IMR-90 (cell line): ENCODE measurements around the gene HLA-E. TPM values are rescaled to one million over a fixed set of nuclear protein-coding genes. Genes with fewer than 3 reads are reported as not detected.
"Not testable (repeated sequence)": the region's sequence is repeated elsewhere in the genome, so short reads cannot be mapped to it uniquely, and the experiment has no call there.

Experiments
- ATAC-seq: fragments of 200-7000 bp; cut with Tn5 transposase; 2 replicates; pipeline ENCODE4 v1.9.1; 2020; ENCODE audit warnings: low read depth, mild to moderate bottlenecking, moderate library complexity
- BruUV-seq: library from RNA; stranded (reverse); fragments of 400-500 nt; replicated peaks from 2 replicates; lab custom pipeline; 2021; lab: Mats Ljungman, UMichigan
- CTCF ChIA-PET: fragments of 300-600 bp; formaldehyde crosslinking; extraction: SDS; loops from one replicate; lab custom pipeline; 2021; ENCODE audit warnings: antibody characterized with exemption; lab: Yijun Ruan, JAX
- POLR2A ChIA-PET: fragments of 300-600 bp; sonication (Branson Sonifier 250); formaldehyde crosslinking; loops from one replicate; lab custom pipeline; 2022; ENCODE audit warnings: antibody characterized with exemption; ENCODE audit not compliant: unreplicated experiment; lab: Charles Lee
- DNase-seq: peaks from one replicate; pipeline ENCODE4 v3.0.0; 2013
- H2AFZ ChIP-seq: replicated peaks from 2 replicates; pipeline ENCODE3; 2013; ENCODE audit warnings: low read length, mild to moderate bottlenecking; ENCODE audit not compliant: poor library complexity
- H2AK5ac ChIP-seq: 2 replicates; pipeline ENCODE4 v1.6.1; 2013; ENCODE audit warnings: low read depth, low read length, inconsistent platforms
- H2AK9ac ChIP-seq: replicated peaks from 2 replicates; pipeline ENCODE3; 2013; ENCODE audit warnings: mild to moderate bottlenecking, low read depth, low read length, moderate library complexity; ENCODE audit not compliant: poor library complexity
- H2BK120ac ChIP-seq: 2 replicates; pipeline ENCODE4 v1.6.1; 2013; ENCODE audit warnings: low read depth, low read length, inconsistent platforms
- H2BK15ac ChIP-seq: 3 replicates; pipeline ENCODE4 v1.6.1; 2013; ENCODE audit warnings: low read depth, low read length, inconsistent platforms
- H2BK20ac ChIP-seq: 2 replicates; pipeline ENCODE4 v1.6.1; 2013; ENCODE audit warnings: low read depth, mild to moderate bottlenecking, inconsistent platforms, low read length, moderate library complexity
- H2BK5ac ChIP-seq: 2 replicates; pipeline ENCODE4 v1.6.1; 2013; ENCODE audit warnings: mild to moderate bottlenecking, low read depth, low read length, inconsistent platforms; ENCODE audit not compliant: poor library complexity, severe bottlenecking
- H3K14ac ChIP-seq: replicated peaks from 2 replicates; pipeline ENCODE4 v1.6.1; 2013; ENCODE audit warnings: low read depth, low read length, inconsistent platforms
- H3K18ac ChIP-seq: 2 replicates; pipeline ENCODE4 v1.6.1; 2013; ENCODE audit warnings: low read depth, low read length, control low read depth
- H3K23ac ChIP-seq: 2 replicates; pipeline ENCODE4 v1.6.1; 2013; ENCODE audit warnings: low read depth, low read length, inconsistent platforms
- H3K27ac ChIP-seq: 2 replicates; pipeline ENCODE4 v1.5.1; 2013; ENCODE audit warnings: mild to moderate bottlenecking, control low read depth, low read length; ENCODE audit not compliant: insufficient read depth
- H3K27me3 ChIP-seq: 2 replicates; pipeline ENCODE4 v1.6.1; 2013; ENCODE audit warnings: low read length; ENCODE audit not compliant: control insufficient read depth, insufficient read depth
- H3K36me3 ChIP-seq: 2 replicates; pipeline ENCODE4 v1.6.1; 2013; ENCODE audit warnings: low read length, mixed read lengths; ENCODE audit not compliant: control insufficient read depth, insufficient read depth
- H3K4ac ChIP-seq: 2 replicates; pipeline ENCODE4 v1.6.1; 2013; ENCODE audit warnings: low read depth, low read length, inconsistent platforms
- H3K4me1 ChIP-seq: 2 replicates; pipeline ENCODE4 v1.6.1; 2013; ENCODE audit warnings: low read length, mixed read lengths; ENCODE audit not compliant: control insufficient read depth, insufficient read depth
- H3K4me2 ChIP-seq: 2 replicates; pipeline ENCODE4 v1.6.1; 2013; ENCODE audit warnings: low read depth, mild to moderate bottlenecking, control low read depth, low read length, moderate library complexity
- H3K4me3 ChIP-seq: 2 replicates; pipeline ENCODE4 v1.5.1; 2013; ENCODE audit warnings: low read depth, mild to moderate bottlenecking, control low read depth, low read length, moderate library complexity; ENCODE audit not compliant: insufficient read depth
- H3K56ac ChIP-seq: 2 replicates; pipeline ENCODE4 v1.6.1; 2013; ENCODE audit warnings: low read length, inconsistent platforms; ENCODE audit not compliant: insufficient read depth; ENCODE audit errors: extremely low read depth
- H3K79me1 ChIP-seq, 2 experiments: 2 replicates each; pipeline ENCODE4 v1.6.1; 2013; ENCODE audit warnings: low read length in 2 of 2, inconsistent platforms in 1 of 2, low read depth in 1 of 2
- H3K9ac ChIP-seq: 2 replicates; pipeline ENCODE4 v1.6.1; 2013; ENCODE audit warnings: low read depth, low read length, control low read depth
- H3K9me1 ChIP-seq: 2 replicates; pipeline ENCODE4 v1.6.1; 2013; ENCODE audit warnings: low read length, inconsistent platforms; ENCODE audit not compliant: insufficient read depth
- H3K9me3 ChIP-seq: 2 replicates; pipeline ENCODE4 v1.6.1; 2013; ENCODE audit warnings: low read length; ENCODE audit not compliant: control insufficient read depth, insufficient read depth
- H4K20me1 ChIP-seq: 2 replicates; pipeline ENCODE4 v1.6.1; 2013; ENCODE audit warnings: low read length, inconsistent platforms; ENCODE audit not compliant: insufficient read depth
- H4K5ac ChIP-seq: 2 replicates; pipeline ENCODE4 v1.6.1; 2013; ENCODE audit warnings: mild to moderate bottlenecking, low read depth, low read length, control low read depth
- H4K8ac ChIP-seq, 2 experiments: 2 replicates each; pipeline ENCODE4 v1.6.1; 2013; ENCODE audit warnings: low read depth in 2 of 2, low read length in 2 of 2, control low read depth in 1 of 2, inconsistent platforms in 1 of 2
- H4K91ac ChIP-seq: 2 replicates; pipeline ENCODE4 v1.6.1; 2013; ENCODE audit warnings: low read depth, low read length, inconsistent platforms; ENCODE audit not compliant: insufficient read depth
- BHLHE40 ChIP-seq: fragments of 150-350 bp; IDR thresholded peaks from 2 replicates; pipeline ENCODE4 v1.6.1; 2016; ENCODE audit warnings: mild to moderate bottlenecking, low read depth, low read length
- CEBPB ChIP-seq: IDR thresholded peaks from 2 replicates; pipeline ENCODE4 v1.6.1; 2012; ENCODE audit warnings: low read depth, low read length, improper control_type of control experiment
- FOS ChIP-seq: fragments of 150-350 bp; IDR thresholded peaks from 2 replicates; pipeline ENCODE4 v1.6.1; 2016; ENCODE audit warnings: low read depth, low read length
- MAZ ChIP-seq: IDR thresholded peaks from 2 replicates; pipeline ENCODE4 v1.6.1; 2012; ENCODE audit warnings: low read depth, mild to moderate bottlenecking, low read length, improper control_type of control experiment, moderate library complexity, borderline replicate concordance
- MXI1 ChIP-seq: IDR thresholded peaks from 2 replicates; pipeline ENCODE4 v1.6.1; 2012; ENCODE audit warnings: low read depth, mild to moderate bottlenecking, low read length, moderate library complexity, borderline replicate concordance
- POLR2A ChIP-seq: IDR thresholded peaks from 2 replicates; pipeline ENCODE4 v1.6.1; 2012; ENCODE audit warnings: mild to moderate bottlenecking, low read depth, low read length
- RAD21 ChIP-seq: IDR thresholded peaks from 2 replicates; pipeline ENCODE4 v1.6.1; 2012; ENCODE audit warnings: low read length, improper control_type of control experiment
- WGBS, 2 experiments: methylation state at CpG; one replicate each; pipeline versions ENCODE4 v1.1.5 to v1.1.7; 2013; ENCODE audit warnings: missing lambda C conversion rate in 2 of 2; ENCODE audit not compliant: insufficient read length in 1 of 2; ENCODE audit errors: extremely low coverage in 2 of 2; 5-methylcytosine and 5-hydroxymethylcytosine counted together
- dilution Hi-C: fragments of 300-500 bp; cut with HindIII; formaldehyde crosslinking; loops from one replicate; pipeline ENCODE4 v1.14.3; 2018; ENCODE audit warnings: low sequenced_read_pairs; ENCODE audit not compliant: unreplicated experiment
- in situ Hi-C: fragments of 300-500 bp; cut with MboI; formaldehyde crosslinking; loops from 3 replicates; pipeline ENCODE4 v1.14.3; 2019; ENCODE audit warnings: low sequenced_read_pairs, inconsistent platforms, mixed read lengths
- intact Hi-C: fragments of 100-400 bp; cut with micrococcal nuclease; formaldehyde crosslinking; loops from 2 replicates; pipeline ENCODE4 v1.10.0; 2022
- polyA plus RNA-seq, 3 experiments: library from polyadenylated mRNA; depleted of rRNA; stranded (reverse); fragments of >200 nt; gene quantifications; 2 replicates each; pipeline ENCODE4 v1.2.3, GENCODE V29; 2012; ENCODE audit warnings: low replicate concordance in 1 of 3
- total RNA-seq: library from RNA; depleted of rRNA; stranded (reverse); fragments of >200 nt; gene quantifications from 2 replicates; pipeline ENCODE4 v1.2.3, GENCODE V29; 2012
- TF ChIP-seq, protein P1 (sequence below): fragments of 150-350 bp; IDR thresholded peaks from 2 replicates; pipeline ENCODE4 v1.6.1; 2016; ENCODE audit warnings: low read depth, mild to moderate bottlenecking, low read length, moderate library complexity, borderline replicate concordance

The HLA-E gene
- total and polyA plus RNA-seq, 2 of the 4 experiments (the other 2 are of a cell fraction): 83.6 to 84.8 TPM

DNA sequence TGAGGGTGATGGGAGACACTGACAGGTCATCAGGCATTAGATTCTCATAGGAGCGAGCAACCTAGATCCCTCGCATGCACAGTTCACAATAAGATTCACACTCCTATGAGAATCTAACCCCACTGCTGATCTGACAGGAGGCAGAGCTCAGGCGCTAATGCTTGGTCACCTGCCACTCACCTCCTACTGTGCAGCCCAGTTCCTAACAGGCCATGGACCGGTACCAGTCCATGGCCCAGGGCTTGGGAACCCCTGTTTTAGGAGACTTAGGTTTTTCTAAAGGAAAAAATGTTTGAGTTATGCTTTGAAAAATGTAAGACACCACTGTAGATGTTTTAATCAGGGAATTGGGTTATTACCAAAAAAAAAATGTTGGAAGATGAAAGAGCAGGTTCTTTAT is 6.7 kb downstream of the HLA-E start:
- Histone ChIP-seq H3K27me3 (no peaks in the 10 kb centered on the region), H3K9me1 (peaks cover 8% of the 10 kb centered on the region), H3K23ac (no peak overlapping the region), H4K91ac (no peak overlapping the region), H3K4me1 (peaks cover 11% of the 10 kb centered on the region), H3K9ac (no peak overlapping the region), H2BK15ac (0 out of 3 replicates have a peak overlapping the region, but pooled peaks have one; percentile 51), H3K4me2 (no peak overlapping the region), H3K9me3 (no peaks in the 10 kb centered on the region), H2BK120ac (peak overlapping the region; percentile 39; the same call in 1 of the 2 replicates), H4K20me1 (peaks cover 17% of the 10 kb centered on the region), H3K27ac (no peak overlapping the region), H3K4me3 (no peak overlapping the region), H2AFZ (no peak overlapping the region), H2AK5ac (peak overlapping the region; percentile 28; the same call in 1 of the 2 replicates), H3K56ac (no peak overlapping the region), H4K8ac (peak overlapping the region in 1 of 2 experiments; percentile 63; a peak in 2 of 4 replicates), H2AK9ac (no peak overlapping the region), H3K14ac (0 out of 2 replicates have a peak overlapping the region, but pooled peaks have one; percentile 37), H2BK5ac (peak overlapping the region; percentile 45), H4K5ac (no peak overlapping the region), H2BK20ac (no peak overlapping the region), H3K4ac (no peak overlapping the region), H3K36me3 (peaks cover 22% of the 10 kb centered on the region), H3K18ac (no peak overlapping the region; the same call in 1 of the 2 replicates), H3K79me1 (peaks cover 3 to 18% of the 10 kb centered on the region in 2 experiments; a peak in 3 of 4 replicates)
- no TSS peak for BruUV-seq
- no peak for DNase-seq
- CTCF ChIA-PET: interaction anchor here (1.3 kb wide), 1 partner anchor 37 kb away, joined by 4 read pairs; no protein-coding TSS in a partner anchor
- ATAC-seq: no peak
- dilution Hi-C loops: no loop called here
- WGBS, 2 experiments: no CpG with 5 or more reads among the region's 4 CpGs
- no peak for TF ChIP-seq CEBPB
- TF ChIP-seq MAZ: no peak
- no peak for TF ChIP-seq BHLHE40
- TF ChIP-seq, protein P1, sequence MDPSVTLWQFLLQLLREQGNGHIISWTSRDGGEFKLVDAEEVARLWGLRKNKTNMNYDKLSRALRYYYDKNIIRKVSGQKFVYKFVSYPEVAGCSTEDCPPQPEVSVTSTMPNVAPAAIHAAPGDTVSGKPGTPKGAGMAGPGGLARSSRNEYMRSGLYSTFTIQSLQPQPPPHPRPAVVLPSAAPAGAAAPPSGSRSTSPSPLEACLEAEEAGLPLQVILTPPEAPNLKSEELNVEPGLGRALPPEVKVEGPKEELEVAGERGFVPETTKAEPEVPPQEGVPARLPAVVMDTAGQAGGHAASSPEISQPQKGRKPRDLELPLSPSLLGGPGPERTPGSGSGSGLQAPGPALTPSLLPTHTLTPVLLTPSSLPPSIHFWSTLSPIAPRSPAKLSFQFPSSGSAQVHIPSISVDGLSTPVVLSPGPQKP: no peak
- no peak for TF ChIP-seq MXI1
- no peak for TF ChIP-seq POLR2A
- TF ChIP-seq FOS: no peak
- TF ChIP-seq RAD21: no peak
- POLR2A ChIA-PET: no interaction called here
- in situ Hi-C loops: loop anchor here (25.0 kb wide), 1 partner anchor 591 kb away; no protein-coding TSS in a partner anchor
- intact Hi-C loops: no loop called here

DNA sequence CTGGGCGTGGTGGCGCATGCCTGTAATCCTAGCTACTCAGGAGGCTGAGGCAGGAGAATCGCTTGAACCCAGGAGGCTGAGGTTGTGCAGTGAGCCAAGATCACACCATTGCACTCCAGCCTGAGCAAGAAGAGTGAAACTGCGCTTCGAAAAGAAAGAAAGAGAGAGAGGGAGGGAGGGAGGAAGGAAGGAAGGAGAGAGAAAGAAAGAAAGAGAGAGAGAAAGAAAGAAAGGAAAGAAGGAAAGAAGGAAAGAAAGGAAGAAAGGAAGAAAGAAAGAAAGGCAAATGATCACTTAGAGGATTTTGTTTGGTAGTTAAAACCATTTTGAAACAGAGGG is 7.9 kb downstream of the HLA-E start:
- H4K5ac ChIP-seq, H3K56ac ChIP-seq, H3K9ac ChIP-seq, H3K18ac ChIP-seq, ATAC-seq, H3K4me1 ChIP-seq, dilution Hi-C loops, BruUV-seq, H3K79me1 ChIP-seq, DNase-seq, H3K4ac ChIP-seq, H2BK15ac ChIP-seq, POLR2A ChIA-PET, H4K20me1 ChIP-seq, H3K4me2 ChIP-seq, H2AK5ac ChIP-seq, H2BK120ac ChIP-seq, H3K23ac ChIP-seq, H2BK20ac ChIP-seq, H3K27ac ChIP-seq, H2AFZ ChIP-seq, H3K9me3 ChIP-seq, H2AK9ac ChIP-seq, H4K8ac ChIP-seq, H3K27me3 ChIP-seq, H3K9me1 ChIP-seq, H2BK5ac ChIP-seq, H4K91ac ChIP-seq, intact Hi-C loops, H3K4me3 ChIP-seq, H3K14ac ChIP-seq: not testable (repeated sequence)
- H3K36me3 ChIP-seq: peaks cover 11% of the 10 kb centered on the region
- no CpG with 5 or more reads among the region's 5 CpGs for WGBS, 2 experiments
- in situ Hi-C loops: loop anchor here (25.0 kb wide), 1 partner anchor 590 kb away; no protein-coding TSS in a partner anchor
- CTCF ChIA-PET: interaction anchor here (1.0 kb wide), 1 partner anchor 48 kb away, joined by 4 read pairs; no protein-coding TSS in a partner anchor
